Stomach (tissue), 4 donors: Measurements from ENCODE around the gene ZXDB.
"Not testable (repeated sequence)": the region's sequence is repeated elsewhere in the genome, so short reads cannot be mapped to it uniquely, and the experiment has no call there.

Experiments used
- POLR2AphosphoS5 ChIP-seq, 3 donors: sonication (generic); formaldehyde crosslinking; IDR thresholded peaks; one replicate each; pipeline ENCODE4 v1.6.1; 2016; ENCODE audit warnings: antibody characterized with exemption in 3 of 3
- TF ChIP-seq, protein P1 (sequence below), 7 experiments: fragments of 450-650 bp in 4 of 7; fragments of 200-600 bp in 3 of 7; sonication (generic) in 3 of 7; IDR thresholded peaks; one replicate each; pipeline ENCODE4 v1.5.1; 2016 to 2019; ENCODE audit warnings: antibody characterized with exemption in 7 of 7, control low read depth in 2 of 7, mild to moderate bottlenecking in 1 of 7

DNA sequence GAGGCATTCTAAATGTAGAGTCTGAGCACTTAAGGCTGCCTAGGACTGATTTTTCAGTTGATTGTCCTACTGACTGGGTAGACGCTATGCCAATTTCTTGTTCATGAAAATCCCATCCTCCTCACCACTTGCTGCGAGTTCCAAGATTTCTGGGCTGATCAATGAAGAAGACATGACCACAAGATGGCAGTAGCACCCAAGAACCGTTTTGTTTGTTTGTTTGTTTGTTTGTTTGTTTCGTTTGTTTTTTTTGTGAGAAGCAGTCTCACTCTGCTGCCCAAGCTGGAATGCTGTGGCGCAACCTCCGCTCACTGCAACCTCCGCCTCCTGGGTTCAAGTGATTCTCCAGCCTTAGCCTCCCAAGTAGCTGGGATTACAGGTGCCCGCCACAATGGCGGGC is 8.9 kb upstream of the ZXDB start:
- TF ChIP-seq, protein P1, sequence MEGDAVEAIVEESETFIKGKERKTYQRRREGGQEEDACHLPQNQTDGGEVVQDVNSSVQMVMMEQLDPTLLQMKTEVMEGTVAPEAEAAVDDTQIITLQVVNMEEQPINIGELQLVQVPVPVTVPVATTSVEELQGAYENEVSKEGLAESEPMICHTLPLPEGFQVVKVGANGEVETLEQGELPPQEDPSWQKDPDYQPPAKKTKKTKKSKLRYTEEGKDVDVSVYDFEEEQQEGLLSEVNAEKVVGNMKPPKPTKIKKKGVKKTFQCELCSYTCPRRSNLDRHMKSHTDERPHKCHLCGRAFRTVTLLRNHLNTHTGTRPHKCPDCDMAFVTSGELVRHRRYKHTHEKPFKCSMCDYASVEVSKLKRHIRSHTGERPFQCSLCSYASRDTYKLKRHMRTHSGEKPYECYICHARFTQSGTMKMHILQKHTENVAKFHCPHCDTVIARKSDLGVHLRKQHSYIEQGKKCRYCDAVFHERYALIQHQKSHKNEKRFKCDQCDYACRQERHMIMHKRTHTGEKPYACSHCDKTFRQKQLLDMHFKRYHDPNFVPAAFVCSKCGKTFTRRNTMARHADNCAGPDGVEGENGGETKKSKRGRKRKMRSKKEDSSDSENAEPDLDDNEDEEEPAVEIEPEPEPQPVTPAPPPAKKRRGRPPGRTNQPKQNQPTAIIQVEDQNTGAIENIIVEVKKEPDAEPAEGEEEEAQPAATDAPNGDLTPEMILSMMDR (IDR thresholded peaks at IDR 0.05): not testable (repeated sequence)
- not testable (repeated sequence) for TF ChIP-seq POLR2AphosphoS5 (IDR thresholded peaks at IDR 0.05)
